Nephron (organoid): Measurements from ENCODE around the gene GRIA1.
A peak's percentile ranks its signal among the peaks of the same experiment; 100 is the strongest.
"Not testable (repeated sequence)": the region's sequence is repeated elsewhere in the genome, so short reads cannot be mapped to it uniquely, and the experiment has no call there.

Experiments used
- H3K27ac Mint-ChIP-seq, 3 experiments: 2 replicates each; pipeline ENCODE4 v1.8.0; 2020; ENCODE audit warnings: mixed read lengths in 3 of 3, mild to moderate bottlenecking in 2 of 3, moderate library complexity in 1 of 3
- H3K27me3 Mint-ChIP-seq: 2 replicates; pipeline ENCODE4 v1.8.0; 2021; ENCODE audit warnings: low read depth, mild to moderate bottlenecking, moderate library complexity, mixed read lengths
- H3K36me3 Mint-ChIP-seq: 2 replicates; pipeline ENCODE4 v1.8.0; 2020; ENCODE audit warnings: low read depth, mixed read lengths
- H3K4me1 Mint-ChIP-seq: 2 replicates; pipeline ENCODE4 v1.8.0; 2020; ENCODE audit warnings: mixed read lengths
- H3K4me3 Mint-ChIP-seq, 3 experiments: 2 replicates each; pipeline ENCODE4 v1.8.0; 2020; ENCODE audit warnings: mild to moderate bottlenecking in 3 of 3, mixed read lengths in 3 of 3, moderate library complexity in 2 of 3
- H3K9me3 Mint-ChIP-seq: 2 replicates; pipeline ENCODE4 v1.8.0; 2020; ENCODE audit warnings: mixed read lengths
- TF ChIP-seq, protein P1 (sequence below), 3 experiments: fragments of 200-600 bp; sonication (generic); IDR thresholded peaks; one replicate each; pipeline ENCODE4 v1.5.0; 2021; ENCODE audit warnings: antibody characterized with exemption in 3 of 3; ENCODE audit not compliant: unreplicated experiment in 3 of 3

Gene GRIA1

DNA sequence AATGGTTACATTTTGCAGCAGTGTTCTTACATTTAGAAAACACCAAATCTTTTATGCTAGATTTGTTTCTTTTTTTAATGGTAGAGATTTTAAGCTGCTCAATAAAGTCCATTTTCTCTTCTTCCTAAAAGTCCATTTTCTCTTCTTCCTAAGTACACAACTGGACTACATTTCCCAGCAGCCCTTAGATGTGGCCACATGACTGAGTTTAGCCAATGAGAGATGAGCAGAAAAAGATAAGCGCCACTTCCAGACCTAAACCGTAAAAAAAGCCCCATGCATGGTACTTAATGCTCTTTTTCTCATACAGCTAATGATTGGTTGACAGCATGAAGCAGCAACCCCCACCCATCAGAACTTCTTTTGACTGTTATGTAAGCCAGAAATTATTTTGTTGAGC, 341.5 kb downstream of the GRIA1 start:
- Mint-ChIP-seq H3K4me1 (no peaks in the 10 kb centered on the region), H3K27me3 (peaks cover 4% of the 10 kb centered on the region), H3K9me3 (no peaks in the 10 kb centered on the region), H3K4me3 (peak overlapping the region in 1 of 3 experiments; percentile 9), H3K27ac (no peak overlapping the region), H3K36me3 (no peaks in the 10 kb centered on the region)
- TF ChIP-seq, protein P1, sequence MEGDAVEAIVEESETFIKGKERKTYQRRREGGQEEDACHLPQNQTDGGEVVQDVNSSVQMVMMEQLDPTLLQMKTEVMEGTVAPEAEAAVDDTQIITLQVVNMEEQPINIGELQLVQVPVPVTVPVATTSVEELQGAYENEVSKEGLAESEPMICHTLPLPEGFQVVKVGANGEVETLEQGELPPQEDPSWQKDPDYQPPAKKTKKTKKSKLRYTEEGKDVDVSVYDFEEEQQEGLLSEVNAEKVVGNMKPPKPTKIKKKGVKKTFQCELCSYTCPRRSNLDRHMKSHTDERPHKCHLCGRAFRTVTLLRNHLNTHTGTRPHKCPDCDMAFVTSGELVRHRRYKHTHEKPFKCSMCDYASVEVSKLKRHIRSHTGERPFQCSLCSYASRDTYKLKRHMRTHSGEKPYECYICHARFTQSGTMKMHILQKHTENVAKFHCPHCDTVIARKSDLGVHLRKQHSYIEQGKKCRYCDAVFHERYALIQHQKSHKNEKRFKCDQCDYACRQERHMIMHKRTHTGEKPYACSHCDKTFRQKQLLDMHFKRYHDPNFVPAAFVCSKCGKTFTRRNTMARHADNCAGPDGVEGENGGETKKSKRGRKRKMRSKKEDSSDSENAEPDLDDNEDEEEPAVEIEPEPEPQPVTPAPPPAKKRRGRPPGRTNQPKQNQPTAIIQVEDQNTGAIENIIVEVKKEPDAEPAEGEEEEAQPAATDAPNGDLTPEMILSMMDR (IDR thresholded peaks at IDR 0.05; ENCODE audit: unreplicated experiment in 3 of 3): no peak

DNA sequence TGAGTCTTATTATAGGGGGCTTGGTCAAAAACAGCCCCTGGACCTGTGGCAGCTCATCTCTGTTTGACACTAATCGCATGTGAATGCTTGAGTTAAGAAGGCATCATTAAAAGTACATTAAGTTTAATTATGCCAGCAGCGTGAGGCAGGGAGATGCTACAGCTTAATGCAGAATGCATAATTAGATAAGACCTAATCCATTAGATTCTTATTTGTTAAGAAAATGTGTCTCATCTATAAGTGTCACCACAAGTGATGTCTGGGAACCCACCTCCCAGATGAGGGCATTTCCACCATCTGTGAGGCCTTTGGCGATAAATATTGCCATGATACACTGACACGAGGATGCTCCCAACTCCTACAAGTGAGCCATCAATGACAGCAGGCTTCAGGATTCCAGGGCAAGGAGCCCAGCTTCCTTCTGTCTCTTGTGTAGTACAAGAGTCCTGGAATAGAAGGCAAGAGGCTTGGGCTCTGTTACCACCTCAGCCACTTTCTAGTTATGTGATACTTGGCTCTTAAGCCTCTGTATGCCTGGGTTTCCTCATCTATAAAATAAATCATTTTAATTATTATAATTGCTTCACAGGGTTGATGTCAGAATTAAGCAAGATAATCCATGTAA, 345.5 kb downstream of the GRIA1 start:
- TF ChIP-seq, protein P1 (IDR thresholded peaks at IDR 0.05; ENCODE audit: unreplicated experiment in 3 of 3): no peak
- H3K27me3 Mint-ChIP-seq: peaks cover 4% of the 10 kb centered on the region
- H3K4me1 Mint-ChIP-seq: no peaks in the 10 kb centered on the region
- H3K4me3 Mint-ChIP-seq: no peak overlapping the region
- no peaks in the 10 kb centered on the region for H3K9me3 Mint-ChIP-seq
- H3K36me3 Mint-ChIP-seq: no peaks in the 10 kb centered on the region
- H3K27ac Mint-ChIP-seq: no peak overlapping the region

DNA sequence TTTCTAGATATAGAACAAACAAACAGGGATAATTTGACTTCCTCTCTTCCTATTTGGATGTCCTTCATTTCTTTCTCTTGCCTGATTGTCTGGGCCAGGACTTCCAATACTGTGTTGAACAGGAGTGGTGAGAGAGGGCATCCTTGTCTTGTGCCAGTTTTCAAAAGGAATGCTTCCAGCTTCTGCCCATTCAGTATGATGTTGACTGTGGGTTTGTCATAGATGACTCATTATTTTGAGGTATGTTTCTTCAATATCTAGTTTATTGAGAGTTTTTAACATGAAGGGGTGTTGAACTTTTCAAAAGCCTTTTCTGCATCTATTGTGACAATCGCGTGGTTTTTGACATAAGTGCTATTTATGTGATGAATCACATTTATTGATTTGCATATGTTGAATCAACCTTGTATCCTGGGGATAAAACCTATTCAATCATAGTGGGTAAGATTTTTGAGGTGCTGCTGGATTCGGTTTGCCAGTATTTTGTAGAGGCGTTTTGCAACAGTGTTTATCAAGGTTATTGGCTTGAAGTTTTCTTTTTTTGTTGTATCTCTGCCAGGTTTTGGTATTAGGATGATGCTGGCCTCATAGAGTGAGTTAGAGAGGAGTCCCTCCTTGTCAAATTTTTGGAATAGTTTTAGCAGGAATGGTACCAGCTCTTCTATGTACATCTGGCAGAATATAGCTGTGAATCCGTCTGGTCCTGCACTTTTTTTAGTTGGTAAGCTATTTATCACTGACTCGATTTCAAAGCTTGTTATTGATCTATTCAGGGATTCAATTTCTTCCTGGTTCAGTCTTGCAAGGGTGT, 359.0 kb downstream of the GRIA1 start:
- not testable (repeated sequence) for H3K36me3 Mint-ChIP-seq, H3K4me3 Mint-ChIP-seq, H3K27ac Mint-ChIP-seq, H3K27me3 Mint-ChIP-seq, H3K4me1 Mint-ChIP-seq
- H3K9me3 Mint-ChIP-seq: peaks cover 16% of the 10 kb centered on the region

DNA sequence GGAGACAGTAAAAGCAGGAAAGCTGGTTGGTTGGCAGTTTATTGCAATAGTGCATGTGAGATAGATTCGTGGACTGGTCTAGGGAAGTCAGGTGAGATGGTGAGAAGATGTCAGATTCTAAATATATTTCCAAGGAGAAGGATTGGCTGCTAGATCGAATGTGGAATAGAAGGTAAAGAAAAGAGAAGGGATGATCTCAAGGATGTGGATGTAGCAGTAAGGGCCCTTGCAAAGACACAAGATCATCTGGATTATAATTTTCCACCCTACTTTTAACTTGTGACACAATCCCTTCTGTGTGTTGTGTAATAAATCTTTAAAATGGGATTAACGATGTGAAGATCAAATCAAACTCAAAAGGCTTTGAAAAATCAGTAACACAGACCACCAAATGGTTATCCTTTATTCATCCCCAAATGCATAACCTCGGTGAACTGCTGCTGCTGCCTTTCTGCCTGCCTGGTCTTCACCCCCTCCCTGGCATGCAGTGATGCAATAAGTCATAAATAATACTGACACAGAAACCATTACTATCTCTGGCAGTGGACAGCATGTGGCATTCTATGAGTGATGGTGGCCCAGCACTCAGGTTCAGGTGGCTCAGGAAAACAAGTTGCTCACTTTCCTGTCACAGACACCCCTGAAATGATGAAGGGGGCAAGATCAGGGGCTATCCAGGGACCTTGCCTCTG, 369.9 kb downstream of the GRIA1 start:
- Mint-ChIP-seq H3K4me1 (peaks cover 14% of the 10 kb centered on the region), H3K36me3 (no peaks in the 10 kb centered on the region), H3K4me3 (no peak overlapping the region), H3K27ac (no peak overlapping the region), H3K27me3 (no peaks in the 10 kb centered on the region), H3K9me3 (peaks cover 6% of the 10 kb centered on the region)
- TF ChIP-seq, protein P1 (IDR thresholded peaks at IDR 0.05; ENCODE audit: unreplicated experiment in 3 of 3): no peak

DNA sequence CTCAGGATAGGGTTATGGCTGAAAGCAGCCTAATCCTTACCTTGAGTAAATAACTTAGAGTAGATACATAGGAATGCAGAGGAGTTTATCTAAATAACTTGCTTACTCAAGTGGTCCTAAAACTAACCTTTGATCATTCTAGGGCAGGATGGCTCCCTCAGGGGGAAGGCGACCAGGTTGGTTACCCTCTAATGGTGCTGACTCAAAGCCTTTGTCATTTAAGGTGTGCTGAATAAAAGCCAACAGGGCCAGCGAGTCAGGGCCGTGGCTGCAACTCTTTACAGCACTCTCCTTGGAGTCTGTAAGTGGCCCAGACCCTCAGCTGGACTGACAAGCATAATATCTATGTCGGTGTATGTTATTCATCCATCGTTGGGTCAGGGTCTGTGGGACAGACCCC, 372.4 kb downstream of the GRIA1 start:
- not testable (repeated sequence) for H3K36me3 Mint-ChIP-seq, H3K4me3 Mint-ChIP-seq, H3K27me3 Mint-ChIP-seq, H3K9me3 Mint-ChIP-seq
- H3K27ac Mint-ChIP-seq: peak overlapping the region in 1 of 3 experiments; percentile 16
- peaks cover 14% of the 10 kb centered on the region for H3K4me1 Mint-ChIP-seq
